Measurements from ENCODE around the gene PMF1.
"Not testable (repeated sequence)": the region's sequence is repeated elsewhere in the genome, so short reads cannot be mapped to it uniquely, and the experiment has no call there.

The PMF1 gene

GRCh38 chr1:156212833-156213643, at the start of gene PMF1:
PMF1 (plus strand) TSS chr1:156213007; CDS start chr1:156213016, 9 bp downstream.
- H3K27ac ChIP-seq, result peak within 1 kb of the TSS; percentile 89
- DNase-seq (ENCODE audit: low read depth, low spot score), result peak; percentile 69

DNA sequence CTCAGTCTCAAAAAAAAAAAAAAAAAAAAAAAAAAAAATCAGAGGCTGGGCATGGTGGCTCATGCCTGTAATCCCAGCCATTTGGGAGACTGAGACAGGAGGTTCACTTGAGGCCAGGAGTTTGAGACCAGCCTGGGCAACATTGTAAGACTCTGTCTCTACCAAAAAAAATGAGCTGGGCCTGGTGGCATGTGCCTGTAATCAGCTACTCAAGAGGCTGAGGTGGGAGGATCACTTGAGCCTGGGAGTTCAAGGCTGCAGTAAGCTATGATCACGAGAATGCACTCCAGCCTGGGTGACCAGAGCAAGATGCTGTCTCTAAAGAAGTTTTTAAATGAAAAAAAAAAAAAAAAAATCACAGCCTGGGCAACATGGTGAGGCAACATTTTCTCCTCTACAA, 49.1 kb upstream of the PMF1 start:
- no peak for DNase-seq (ENCODE audit: low read depth, low spot score)
- H3K27ac ChIP-seq, result no peak overlapping the region

GRCh38 chr1:156164125-156164831, 48.5 kb upstream of the PMF1 start:
- no peak for DNase-seq (ENCODE audit: low read depth, low spot score)
- no peak overlapping the region for H3K27ac ChIP-seq

- no peak for DNase-seq (ENCODE audit: low read depth, low spot score)
- no peak overlapping the region for H3K27ac ChIP-seq
Measured at GRCh38 chr1:156165083-156165482, 47.7 kb upstream of the PMF1 start.

GRCh38 chr1:156167536-156167935, 45.3 kb upstream of the PMF1 start:
- H3K27ac ChIP-seq, result no peak overlapping the region
- no peak for DNase-seq (ENCODE audit: low read depth, low spot score)

GRCh38 chr1:156172696-156173470, 39.9 kb upstream of the PMF1 start:
- no peak overlapping the region for H3K27ac ChIP-seq
- DNase-seq (ENCODE audit: low read depth, low spot score), result no peak

- no peak for DNase-seq (ENCODE audit: low read depth, low spot score)
- H3K27ac ChIP-seq, result no peak overlapping the region
Measured at GRCh38 chr1:156176610-156177210, 36.1 kb upstream of the PMF1 start.

DNA sequence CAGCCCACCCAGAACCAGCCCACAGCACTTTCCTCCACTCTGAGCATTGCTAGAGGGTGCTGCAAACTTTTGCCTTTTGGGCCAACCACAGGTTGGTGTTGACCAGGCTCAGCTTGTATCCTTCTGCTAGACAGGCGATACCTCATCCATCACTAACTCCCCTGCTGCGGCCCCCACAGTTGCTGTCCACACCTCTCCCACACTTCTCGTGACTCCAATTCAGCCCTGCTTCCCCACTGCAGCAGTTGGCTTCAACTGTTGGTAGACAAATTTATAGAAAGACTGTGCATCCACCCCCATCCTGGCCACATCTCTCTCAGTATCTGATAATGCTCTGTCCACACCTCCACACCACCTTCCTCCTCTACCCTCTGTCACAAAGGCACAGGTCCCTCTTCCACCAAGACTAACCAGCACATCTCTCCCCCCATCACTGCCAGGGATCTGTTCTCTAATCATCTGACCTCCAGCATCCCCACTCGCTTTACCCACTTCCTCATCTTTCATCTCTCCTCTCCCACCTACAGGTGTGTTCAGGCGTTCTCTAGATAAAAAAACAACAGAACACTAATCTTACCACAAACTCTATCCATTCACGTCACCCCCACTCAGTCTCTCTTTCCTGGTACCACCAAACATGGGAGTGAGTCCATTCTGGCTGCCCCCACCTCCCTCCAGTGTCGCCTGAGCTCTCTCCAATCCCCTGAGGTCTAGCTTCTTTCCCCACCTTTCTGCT, 34.7 kb upstream of the PMF1 start:
- DNase-seq (ENCODE audit: low read depth, low spot score), result no peak

GRCh38 chr1:156180471-156180870, 32.3 kb upstream of the PMF1 start:
- peak overlapping the region; percentile 78 for H3K27ac ChIP-seq
- no peak for DNase-seq (ENCODE audit: low read depth, low spot score)

More for the DNA sequence above, 34.7 kb upstream of the PMF1 start:
- peak overlapping the region; percentile 78 for H3K27ac ChIP-seq

DNA sequence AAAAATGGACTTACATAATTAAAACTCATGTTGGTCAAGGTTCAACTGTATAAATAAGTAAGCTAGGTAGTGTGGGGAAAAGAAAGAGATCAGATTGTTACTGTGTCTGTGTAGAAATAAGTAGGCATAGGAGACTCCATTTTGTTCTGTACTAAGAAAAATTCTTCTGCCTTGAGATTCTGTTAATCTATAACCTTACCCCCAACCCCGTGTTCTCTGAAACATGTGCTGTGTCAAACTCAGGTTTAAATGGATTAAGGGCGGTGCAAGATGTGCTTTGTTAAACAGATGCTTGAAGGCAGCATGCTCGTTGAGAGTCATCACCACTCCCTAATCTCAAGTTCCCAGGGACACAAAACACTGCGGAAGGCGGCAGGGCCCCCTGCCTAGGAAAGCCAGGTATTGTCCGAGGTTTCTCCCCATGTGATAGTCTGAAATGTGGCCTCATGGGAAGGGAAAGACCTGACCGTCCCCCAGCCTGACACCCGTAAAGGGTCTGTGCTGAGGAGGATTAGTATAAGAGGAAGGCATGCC, 31.3 kb upstream of the PMF1 start:
- H3K27ac ChIP-seq, result peak overlapping the region; percentile 10
- not testable (repeated sequence) for DNase-seq (ENCODE audit: low read depth, low spot score)

DNA sequence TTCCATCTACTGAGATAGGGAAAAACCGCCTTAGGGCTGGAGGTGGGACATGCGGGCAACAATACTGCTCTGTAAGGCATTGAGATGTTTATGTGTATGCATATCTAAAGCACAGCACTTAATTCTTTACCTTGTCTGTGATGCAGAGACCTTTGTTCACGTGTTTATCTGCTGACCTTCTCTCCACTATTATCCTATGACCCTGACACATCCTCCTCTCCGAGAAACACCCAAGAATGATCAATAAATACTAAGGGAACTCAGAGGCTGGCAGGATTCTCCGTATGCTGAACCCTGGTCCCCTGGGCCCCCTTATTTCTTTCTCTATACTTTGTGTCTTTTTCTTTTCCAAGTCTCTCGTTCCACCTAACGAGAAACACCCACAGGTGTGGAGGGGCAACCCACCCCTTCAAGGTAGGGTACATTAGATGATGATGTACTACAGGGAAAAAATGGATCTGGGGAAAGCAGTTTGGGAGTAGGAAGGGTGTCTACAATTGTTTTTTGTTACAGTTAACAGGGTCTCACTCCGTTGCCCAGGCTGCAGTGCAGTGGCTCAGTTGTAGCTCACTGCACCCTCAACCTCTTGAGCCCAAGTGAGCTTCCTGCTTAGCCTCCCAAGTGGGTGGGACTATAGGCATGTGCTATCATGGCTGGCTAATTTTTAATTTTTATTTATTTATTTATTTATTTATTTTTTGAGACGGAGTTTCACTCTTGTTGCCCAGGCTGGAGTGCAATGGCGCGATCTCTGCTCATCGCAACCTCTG, 30.6 kb upstream of the PMF1 start:
- H3K27ac ChIP-seq; DNase-seq (ENCODE audit: low read depth, low spot score): not testable (repeated sequence)

- DNase-seq (ENCODE audit: low read depth, low spot score); H3K27ac ChIP-seq: not testable (repeated sequence)
Measured at GRCh38 chr1:156186347-156187177, 26.2 kb upstream of the PMF1 start.

- not testable (repeated sequence) for H3K27ac ChIP-seq; DNase-seq (ENCODE audit: low read depth, low spot score)
Measured at GRCh38 chr1:156190265-156190664, 22.5 kb upstream of the PMF1 start.

DNA sequence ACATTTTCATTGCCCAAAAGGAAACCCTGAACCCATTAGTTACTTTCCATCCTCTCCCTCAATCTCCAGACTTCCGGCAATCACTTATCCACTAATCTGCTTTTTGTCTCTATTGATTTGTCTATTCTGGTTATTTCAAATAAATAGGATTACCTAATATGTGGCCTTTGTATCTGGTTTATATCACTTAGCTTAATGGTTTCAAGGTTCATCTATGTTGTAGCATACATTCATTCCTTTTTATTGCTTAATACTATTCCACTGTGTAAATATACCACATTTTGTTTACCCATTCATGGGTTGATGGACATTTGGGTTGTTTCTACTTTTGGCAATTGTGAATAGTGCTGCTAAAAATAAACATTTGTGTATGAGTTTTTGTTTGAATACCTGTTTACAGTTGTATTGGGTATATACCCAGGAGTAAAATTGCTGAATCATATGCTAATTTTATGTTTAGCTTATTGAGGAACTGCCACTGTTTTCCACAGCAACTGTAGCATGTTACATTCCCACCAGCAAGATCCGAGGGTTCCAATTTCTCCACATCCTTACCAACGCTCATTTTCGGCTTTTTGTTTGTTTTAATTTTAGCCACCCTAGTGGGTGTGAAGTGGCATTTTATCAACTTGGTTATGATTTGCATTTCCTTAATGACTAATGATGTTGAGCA, 21.4 kb upstream of the PMF1 start:
- no peak overlapping the region for H3K27ac ChIP-seq
- DNase-seq (ENCODE audit: low read depth, low spot score), result no peak

GRCh38 chr1:156193208-156193487, 19.7 kb upstream of the PMF1 start:
- H3K27ac ChIP-seq, result peak overlapping the region; percentile 61
- DNase-seq (ENCODE audit: low read depth, low spot score), result no peak

- peak within 1 kb of the TSS; percentile 61 for H3K27ac ChIP-seq
- DNase-seq (ENCODE audit: low read depth, low spot score), result peak; percentile 93
Measured at GRCh38 chr1:156193488-156194299, 19.1 kb upstream of the PMF1 start, which contains the start of gene SLC25A44. SLC25A44 (plus strand) TSS chr1:156194104; CDS start chr1:156199848, 5,744 bp downstream.

DNA sequence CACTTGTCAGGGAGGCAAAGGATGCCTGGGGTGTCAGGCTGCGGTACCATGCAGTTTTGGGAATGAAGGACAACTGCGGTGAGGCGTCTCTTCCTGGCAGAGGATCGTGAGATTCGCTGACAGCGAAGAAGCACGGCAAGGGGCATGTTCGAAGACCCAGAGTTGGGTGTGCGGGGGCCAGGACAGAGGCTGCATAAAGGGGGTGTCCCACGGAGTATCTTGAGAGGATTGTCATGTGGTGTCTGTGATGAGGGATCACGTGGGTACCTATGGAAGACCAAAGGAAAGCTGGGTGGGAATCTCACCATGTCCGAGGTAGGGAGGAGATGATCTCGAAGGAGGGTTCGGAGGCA, 18.5 kb upstream of the PMF1 start:
- no peak for DNase-seq (ENCODE audit: low read depth, low spot score)
- H3K27ac ChIP-seq, result peak overlapping the region; percentile 61

Data from epithelial cell of prostate (primary cell).